K562 (cell line): ENCODE data around the gene ZSCAN29. TPM values are rescaled to one million over a fixed set of nuclear protein-coding genes. Genes with fewer than 3 reads are reported as not detected.

Source experiments
- ATAC-seq: fragments of 200-7000 bp; cut with Tn5 transposase; 3 replicates; pipeline ENCODE4 v1.9.1; 2020; ENCODE audit warnings: moderate library complexity
- BruUV-seq: library from RNA; stranded (reverse); fragments of 400-500 nt; replicated peaks from 2 replicates; lab custom pipeline; 2021; lab: Mats Ljungman, UMichigan
- CTCF ChIA-PET: fragments of 300-600 bp; formaldehyde crosslinking; extraction: SDS; loops from one replicate; lab custom pipeline; 2021; ENCODE audit warnings: low intra/inter-chr PET ratio; lab: Yijun Ruan, JAX
- POLR2A ChIA-PET: fragments of 300-600, 350-650 bp; sonication (Branson Sonifier 250); formaldehyde crosslinking; extraction: SDS; loops from one replicate; lab custom pipeline; 2021; ENCODE audit warnings: antibody characterized with exemption, inconsistent platforms; lab: Yijun Ruan, JAX
- DNase-seq, 4 experiments: peaks; one replicate each; pipeline versions ENCODE4 v3.0.0 to v3.0.0-alpha.2; 2011 to 2018; ENCODE audit warnings: low spot score in 3 of 4, mixed read lengths in 3 of 4; ENCODE audit errors: extremely low read depth in 1 of 4
- FAIRE-seq: peaks from 2 replicates; lab custom pipeline; 2011; peaks lifted over from hg19 to GRCh38; lab: Jason Lieb, UNC
- H2AFZ ChIP-seq: 2 replicates; pipeline ENCODE4 v1.6.0; 2011; ENCODE audit warnings: low read depth, low read length, control low read depth, inconsistent platforms
- H3K27ac ChIP-seq: fragments of 200-600 bp; 3 replicates; pipeline ENCODE4 v1.8.0; 2011; ENCODE audit warnings: low read depth, mild to moderate bottlenecking, control low read depth, inconsistent platforms, low read length, moderate library complexity, mixed read lengths; ENCODE audit errors: extremely low read depth
- H3K27me3 ChIP-seq, 2 experiments: fragments of 300-600 bp in 1 of 2; 2 replicates in 1 of 2; 3 replicates in 1 of 2; pipeline versions ENCODE4 v1.6.0 to v1.8.0; 2011; ENCODE audit warnings: inconsistent platforms in 2 of 2, low read length in 2 of 2, mild to moderate bottlenecking in 1 of 2, mixed read lengths in 1 of 2, moderate library complexity in 1 of 2; ENCODE audit not compliant: control insufficient read depth in 2 of 2, insufficient read depth in 2 of 2
- H3K36me3 ChIP-seq: fragments of 300-600 bp; 3 replicates; pipeline ENCODE4 v1.8.0; 2011; ENCODE audit warnings: mild to moderate bottlenecking, low read length, inconsistent platforms; ENCODE audit not compliant: control insufficient read depth, insufficient read depth
- H3K4me1 ChIP-seq, 2 experiments: fragments of 200-600 bp in 1 of 2; replicated peaks in 1 of 2; 2 replicates in 1 of 2; 3 replicates in 1 of 2; pipeline versions ENCODE4 v1.5.1 to v1.8.0; 2011; ENCODE audit warnings: inconsistent platforms in 2 of 2, low read length in 2 of 2, mild to moderate bottlenecking in 1 of 2, mixed read lengths in 1 of 2, moderate library complexity in 1 of 2; ENCODE audit not compliant: control insufficient read depth in 2 of 2, insufficient read depth in 2 of 2
- H3K4me2 ChIP-seq: 2 replicates; pipeline ENCODE4 v1.6.1; 2011; ENCODE audit warnings: low read length, control low read depth, inconsistent platforms, mixed read lengths; ENCODE audit not compliant: insufficient read depth
- H3K4me3 ChIP-seq: fragments of 200-600 bp; sonication (generic), shearing (Covaris generic); 2 replicates; pipeline ENCODE4 v1.5.1; 2016; ENCODE audit warnings: control low read depth, inconsistent platforms
- H3K79me2 ChIP-seq: fragments of 200-600 bp; 3 replicates; pipeline ENCODE4 v1.8.0; 2011; ENCODE audit warnings: low read length, inconsistent platforms; ENCODE audit not compliant: control insufficient read depth, insufficient read depth
- H3K9ac ChIP-seq, 2 experiments: 2 replicates each; pipeline versions ENCODE4 v1.6.0 to v1.6.1; 2011; ENCODE audit warnings: low read depth in 2 of 2, low read length in 2 of 2, control low read depth in 1 of 2, inconsistent platforms in 1 of 2, mild to moderate bottlenecking in 1 of 2, mixed read lengths in 1 of 2; ENCODE audit not compliant: insufficient read depth in 1 of 2
- H3K9me1 ChIP-seq: one replicate; pipeline ENCODE4 v1.6.0; 2011; ENCODE audit warnings: inconsistent platforms, mild to moderate bottlenecking, low read length, moderate library complexity; ENCODE audit not compliant: control insufficient read depth, insufficient read depth
- H3K9me3 ChIP-seq: replicated peaks from 2 replicates; pipeline ENCODE4 v1.5.1; 2011; ENCODE audit warnings: low read depth, low read length, inconsistent platforms; ENCODE audit not compliant: control insufficient read depth, insufficient read depth
- H4K20me1 ChIP-seq: replicated peaks from 2 replicates; pipeline ENCODE4 v1.6.1; 2011; ENCODE audit warnings: low read length, inconsistent platforms, mixed read lengths; ENCODE audit not compliant: control insufficient read depth, insufficient read depth
- ELF1 ChIP-seq: fragments of 200-800 bp; sonication (Bioruptor generic); IDR thresholded peaks from 2 replicates; pipeline ENCODE4 v1.6.1; 2016; ENCODE audit warnings: missing genetic modification characterization, missing compliant biosample characterization
- FUS ChIP-seq: fragments of 200-400 bp; formaldehyde crosslinking; optimal IDR thresholded peaks from 2 replicates; pipeline ENCODE3; 2017; ENCODE audit warnings: low read depth, low read length
- GABPA ChIP-seq: fragments of 200-800 bp; sonication (Bioruptor generic); conservative IDR thresholded peaks from 2 replicates; pipeline ENCODE4 v1.6.1; 2016; ENCODE audit warnings: low read depth, missing genetic modification characterization, missing compliant biosample characterization
- HMG20B ChIP-seq: fragments of 250-450 bp; sonication (Bioruptor Pico); IDR thresholded peaks from 2 replicates; pipeline ENCODE4 v1.5.0; 2021; ENCODE audit warnings: mild to moderate bottlenecking
- NR2C1 ChIP-seq, 2 experiments: fragments of 450-650 bp; IDR thresholded peaks; 2 replicates each; pipeline ENCODE4 v1.6.1; 2017; ENCODE audit warnings: mild to moderate bottlenecking in 2 of 2, antibody characterized with exemption in 1 of 2, inconsistent platforms in 1 of 2, missing compliant biosample characterization in 1 of 2, missing genetic modification characterization in 1 of 2
- RFX1 ChIP-seq: fragments of 450-650 bp; IDR thresholded peaks from 2 replicates; pipeline ENCODE4 v1.6.1; 2016; ENCODE audit warnings: mild to moderate bottlenecking, moderate library complexity
- SIN3B ChIP-seq: fragments of 450-650 bp; IDR thresholded peaks from 2 replicates; pipeline ENCODE4 v1.6.1; 2017; ENCODE audit warnings: low read depth, mild to moderate bottlenecking, moderate library complexity
- ZFP1 ChIP-seq: fragments of 450-650 bp; formaldehyde crosslinking; IDR thresholded peaks from 2 replicates; pipeline ENCODE4 v1.4.0; 2020; ENCODE audit warnings: mild to moderate bottlenecking, mixed read lengths
- WGBS: fragments of 100-300 bp; shearing (Covaris generic); methylation state at CpG from one replicate; pipeline ENCODE4 v1.1.6; 2016; ENCODE audit warnings: low coverage, mixed read lengths; ENCODE audit not compliant: insufficient coverage; ENCODE audit errors: missing lambda C conversion rate; 5-methylcytosine and 5-hydroxymethylcytosine counted together
- in situ Hi-C: fragments of 300-500 bp; cut with MboI; formaldehyde crosslinking; loops from 4 replicates; pipeline ENCODE4 v1.15.0; 2018; ENCODE audit warnings: inconsistent platforms, mixed read lengths
- intact Hi-C: fragments of 100-400 bp; cut with micrococcal nuclease; formaldehyde crosslinking; loops from 2 replicates; pipeline ENCODE4 v1.14.2; 2022
- polyA plus RNA-seq, 8 experiments: library from polyadenylated mRNA; depleted of rRNA in 4 of 8; stranded (reverse) in 5 of 8; unstranded in 3 of 8; fragments of >200 nt; fragmentation: Nextera tagmentation in 2 of 8; fragmentation: Illumina TruSeq in 1 of 8; extraction: Ambion mirVana in 2 of 8; extraction: Trizol in 1 of 8; gene quantifications; 2 replicates each; pipeline versions ENCODE4 v1.2.1 to v1.2.3, GENCODE V29; 2011 to 2014; ENCODE audit warnings: inconsistent platforms in 1 of 8, missing spikeins in 1 of 8
- total RNA-seq, 7 experiments: library from RNA; depleted of rRNA in 6 of 7; stranded (reverse); fragments of >200 nt in 6 of 7; fragmentation: Illumina TruSeq in 2 of 7; extraction: Trizol in 2 of 7; gene quantifications; 2 replicates each; pipeline versions ENCODE4 v1.2.1 to v1.2.3, GENCODE V29; 2011 to 2021; ENCODE audit warnings: low replicate concordance in 1 of 7
- TF ChIP-seq, protein P1 (sequence below): sonication (generic); formaldehyde crosslinking; IDR thresholded peaks from 2 replicates; pipeline ENCODE4 v1.8.1; 2022; ENCODE audit warnings: missing genetic modification reagents
- TF ChIP-seq, protein P2 (sequence below): fragments of 200-600 bp; sonication (generic); IDR thresholded peaks from one replicate; pipeline ENCODE4 v1.6.1; 2012; ENCODE audit warnings: mild to moderate bottlenecking, low read depth, low read length, inconsistent platforms

ZSCAN29 gene
- total and polyA plus RNA-seq, 9 of the 15 experiments (the other 6 are each of a cell fraction or from before 2014, with no cell fraction given): 2.5 to 28.6 (median 19.7) TPM

DNA sequence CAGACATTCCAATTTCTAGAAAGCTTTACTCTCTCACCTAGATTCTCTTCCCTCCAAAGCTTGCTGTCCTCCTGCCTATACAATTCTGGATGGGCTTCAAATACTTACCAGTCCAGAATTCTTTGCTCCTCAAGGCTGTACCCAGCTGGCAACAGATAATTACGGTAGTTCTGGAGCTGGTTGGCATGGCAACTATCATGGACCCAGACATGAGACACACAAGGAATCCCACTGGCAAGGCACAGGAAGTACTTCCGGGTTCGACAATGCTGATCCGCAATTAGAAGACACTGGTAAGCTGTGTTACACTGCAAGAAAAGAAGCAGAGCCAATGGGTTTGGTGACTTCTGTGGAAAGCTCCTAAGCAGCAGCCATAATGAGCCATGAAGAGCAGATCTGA lies 37.9 kb upstream of the ZSCAN29 start:
- H3K9ac ChIP-seq: no peak overlapping the region
- ChIA-PET POLR2A (interaction anchor here (0.7 to 1.1 kb wide), 2 partner anchors 8 to 1632 kb away, joined by 3 read pairs; no protein-coding TSS in a partner anchor), CTCF (no interaction called here)
- no TSS peak for BruUV-seq
- H3K9me3 ChIP-seq: no peaks in the 10 kb centered on the region
- no peaks in the 10 kb centered on the region for H3K79me2 ChIP-seq
- H3K27ac ChIP-seq: peak overlapping the region; percentile 21; the same call in 1 of the 3 replicates
- WGBS: 59% methylated on average over 4 of the region's 4 CpGs
- FAIRE-seq (no peak), DNase-seq (peak; percentile 23 to 34 (median 34)), ATAC-seq (no peak)
- no peak overlapping the region for H3K4me2 ChIP-seq
- peaks cover 0 to 26% of the 10 kb centered on the region in 2 experiments; a peak in 2 of 5 replicates for H3K4me1 ChIP-seq
- H4K20me1 ChIP-seq: no peaks in the 10 kb centered on the region
- intact Hi-C loops: no loop called here
- H3K4me3 ChIP-seq: no peak overlapping the region
- in situ Hi-C loops: no loop called here
- no peaks in the 10 kb centered on the region for H3K9me1 ChIP-seq
- H3K36me3 ChIP-seq: peaks cover 91% of the 10 kb centered on the region
- no peak overlapping the region for H2AFZ ChIP-seq
- H3K27me3 ChIP-seq: no peaks in the 10 kb centered on the region
- TF ChIP-seq ELF1: 0 out of 2 replicates have a peak, but pooled peaks have one; percentile 25
- TF ChIP-seq ZFP1: no peak
- no peak for TF ChIP-seq SIN3B
- no peak for TF ChIP-seq FUS
- peak; percentile 88 for TF ChIP-seq RFX1
- TF ChIP-seq, protein P1, sequence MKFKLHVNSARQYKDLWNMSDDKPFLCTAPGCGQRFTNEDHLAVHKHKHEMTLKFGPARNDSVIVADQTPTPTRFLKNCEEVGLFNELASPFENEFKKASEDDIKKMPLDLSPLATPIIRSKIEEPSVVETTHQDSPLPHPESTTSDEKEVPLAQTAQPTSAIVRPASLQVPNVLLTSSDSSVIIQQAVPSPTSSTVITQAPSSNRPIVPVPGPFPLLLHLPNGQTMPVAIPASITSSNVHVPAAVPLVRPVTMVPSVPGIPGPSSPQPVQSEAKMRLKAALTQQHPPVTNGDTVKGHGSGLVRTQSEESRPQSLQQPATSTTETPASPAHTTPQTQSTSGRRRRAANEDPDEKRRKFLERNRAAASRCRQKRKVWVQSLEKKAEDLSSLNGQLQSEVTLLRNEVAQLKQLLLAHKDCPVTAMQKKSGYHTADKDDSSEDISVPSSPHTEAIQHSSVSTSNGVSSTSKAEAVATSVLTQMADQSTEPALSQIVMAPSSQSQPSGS (CRISPR knock-in tag): no peak
- TF ChIP-seq, protein P2, sequence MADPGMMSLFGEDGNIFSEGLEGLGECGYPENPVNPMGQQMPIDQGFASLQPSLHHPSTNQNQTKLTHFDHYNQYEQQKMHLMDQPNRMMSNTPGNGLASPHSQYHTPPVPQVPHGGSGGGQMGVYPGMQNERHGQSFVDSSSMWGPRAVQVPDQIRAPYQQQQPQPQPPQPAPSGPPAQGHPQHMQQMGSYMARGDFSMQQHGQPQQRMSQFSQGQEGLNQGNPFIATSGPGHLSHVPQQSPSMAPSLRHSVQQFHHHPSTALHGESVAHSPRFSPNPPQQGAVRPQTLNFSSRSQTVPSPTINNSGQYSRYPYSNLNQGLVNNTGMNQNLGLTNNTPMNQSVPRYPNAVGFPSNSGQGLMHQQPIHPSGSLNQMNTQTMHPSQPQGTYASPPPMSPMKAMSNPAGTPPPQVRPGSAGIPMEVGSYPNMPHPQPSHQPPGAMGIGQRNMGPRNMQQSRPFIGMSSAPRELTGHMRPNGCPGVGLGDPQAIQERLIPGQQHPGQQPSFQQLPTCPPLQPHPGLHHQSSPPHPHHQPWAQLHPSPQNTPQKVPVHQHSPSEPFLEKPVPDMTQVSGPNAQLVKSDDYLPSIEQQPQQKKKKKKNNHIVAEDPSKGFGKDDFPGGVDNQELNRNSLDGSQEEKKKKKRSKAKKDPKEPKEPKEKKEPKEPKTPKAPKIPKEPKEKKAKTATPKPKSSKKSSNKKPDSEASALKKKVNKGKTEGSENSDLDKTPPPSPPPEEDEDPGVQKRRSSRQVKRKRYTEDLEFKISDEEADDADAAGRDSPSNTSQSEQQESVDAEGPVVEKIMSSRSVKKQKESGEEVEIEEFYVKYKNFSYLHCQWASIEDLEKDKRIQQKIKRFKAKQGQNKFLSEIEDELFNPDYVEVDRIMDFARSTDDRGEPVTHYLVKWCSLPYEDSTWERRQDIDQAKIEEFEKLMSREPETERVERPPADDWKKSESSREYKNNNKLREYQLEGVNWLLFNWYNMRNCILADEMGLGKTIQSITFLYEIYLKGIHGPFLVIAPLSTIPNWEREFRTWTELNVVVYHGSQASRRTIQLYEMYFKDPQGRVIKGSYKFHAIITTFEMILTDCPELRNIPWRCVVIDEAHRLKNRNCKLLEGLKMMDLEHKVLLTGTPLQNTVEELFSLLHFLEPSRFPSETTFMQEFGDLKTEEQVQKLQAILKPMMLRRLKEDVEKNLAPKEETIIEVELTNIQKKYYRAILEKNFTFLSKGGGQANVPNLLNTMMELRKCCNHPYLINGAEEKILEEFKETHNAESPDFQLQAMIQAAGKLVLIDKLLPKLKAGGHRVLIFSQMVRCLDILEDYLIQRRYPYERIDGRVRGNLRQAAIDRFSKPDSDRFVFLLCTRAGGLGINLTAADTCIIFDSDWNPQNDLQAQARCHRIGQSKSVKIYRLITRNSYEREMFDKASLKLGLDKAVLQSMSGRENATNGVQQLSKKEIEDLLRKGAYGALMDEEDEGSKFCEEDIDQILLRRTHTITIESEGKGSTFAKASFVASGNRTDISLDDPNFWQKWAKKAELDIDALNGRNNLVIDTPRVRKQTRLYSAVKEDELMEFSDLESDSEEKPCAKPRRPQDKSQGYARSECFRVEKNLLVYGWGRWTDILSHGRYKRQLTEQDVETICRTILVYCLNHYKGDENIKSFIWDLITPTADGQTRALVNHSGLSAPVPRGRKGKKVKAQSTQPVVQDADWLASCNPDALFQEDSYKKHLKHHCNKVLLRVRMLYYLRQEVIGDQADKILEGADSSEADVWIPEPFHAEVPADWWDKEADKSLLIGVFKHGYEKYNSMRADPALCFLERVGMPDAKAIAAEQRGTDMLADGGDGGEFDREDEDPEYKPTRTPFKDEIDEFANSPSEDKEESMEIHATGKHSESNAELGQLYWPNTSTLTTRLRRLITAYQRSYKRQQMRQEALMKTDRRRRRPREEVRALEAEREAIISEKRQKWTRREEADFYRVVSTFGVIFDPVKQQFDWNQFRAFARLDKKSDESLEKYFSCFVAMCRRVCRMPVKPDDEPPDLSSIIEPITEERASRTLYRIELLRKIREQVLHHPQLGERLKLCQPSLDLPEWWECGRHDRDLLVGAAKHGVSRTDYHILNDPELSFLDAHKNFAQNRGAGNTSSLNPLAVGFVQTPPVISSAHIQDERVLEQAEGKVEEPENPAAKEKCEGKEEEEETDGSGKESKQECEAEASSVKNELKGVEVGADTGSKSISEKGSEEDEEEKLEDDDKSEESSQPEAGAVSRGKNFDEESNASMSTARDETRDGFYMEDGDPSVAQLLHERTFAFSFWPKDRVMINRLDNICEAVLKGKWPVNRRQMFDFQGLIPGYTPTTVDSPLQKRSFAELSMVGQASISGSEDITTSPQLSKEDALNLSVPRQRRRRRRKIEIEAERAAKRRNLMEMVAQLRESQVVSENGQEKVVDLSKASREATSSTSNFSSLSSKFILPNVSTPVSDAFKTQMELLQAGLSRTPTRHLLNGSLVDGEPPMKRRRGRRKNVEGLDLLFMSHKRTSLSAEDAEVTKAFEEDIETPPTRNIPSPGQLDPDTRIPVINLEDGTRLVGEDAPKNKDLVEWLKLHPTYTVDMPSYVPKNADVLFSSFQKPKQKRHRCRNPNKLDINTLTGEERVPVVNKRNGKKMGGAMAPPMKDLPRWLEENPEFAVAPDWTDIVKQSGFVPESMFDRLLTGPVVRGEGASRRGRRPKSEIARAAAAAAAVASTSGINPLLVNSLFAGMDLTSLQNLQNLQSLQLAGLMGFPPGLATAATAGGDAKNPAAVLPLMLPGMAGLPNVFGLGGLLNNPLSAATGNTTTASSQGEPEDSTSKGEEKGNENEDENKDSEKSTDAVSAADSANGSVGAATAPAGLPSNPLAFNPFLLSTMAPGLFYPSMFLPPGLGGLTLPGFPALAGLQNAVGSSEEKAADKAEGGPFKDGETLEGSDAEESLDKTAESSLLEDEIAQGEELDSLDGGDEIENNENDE: peak; percentile 88
- TF ChIP-seq NR2C1 (IDR thresholded peaks at IDR 0.05): peak; percentile 34; the same call in 1 of the 2 replicates
- TF ChIP-seq NR2C1 (tag; IDR thresholded peaks at IDR 0.05): peak; percentile 77
- no peak for TF ChIP-seq HMG20B (CRISPR knock-in tag)
- TF ChIP-seq GABPA (tag): 0 out of 2 replicates have a peak, but pooled peaks have one; percentile 27
